ENCODE results near the gene TAC3.

GRCh38 chr12:56978397-56979138 lies 37.8 kb downstream of the TAC3 start:
- TF ChIP-seq CTCF (IDR thresholded peaks at IDR 0.05) (no peak), POLR2A (IDR thresholded peaks at IDR 0.05) (no peak), POLR2AphosphoS5 (IDR thresholded peaks at IDR 0.05; ENCODE audit: insufficient read depth in 1 of 2, low read depth in 1 of 2) (no peak)
